Left ventricle myocardium inferior (tissue), 1 donor: ENCODE results near the gene SUCLG2. TPM values are rescaled to one million over a fixed set of nuclear protein-coding genes. Genes with fewer than 3 reads are reported as not detected.

Experiments used
- DNase-seq: peaks from one replicate; pipeline ENCODE4 v3.0.0-alpha.2; 2020
- H3K27ac ChIP-seq: fragments of 200-600 bp; replicated peaks from 2 replicates; pipeline ENCODE4 v1.8.0; 2021
- H3K27me3 ChIP-seq: fragments of 200-600 bp; 2 replicates; pipeline ENCODE4 v1.8.0; 2021; ENCODE audit warnings: low read depth
- H3K36me3 ChIP-seq: fragments of 200-600 bp; 2 replicates; pipeline ENCODE4 v1.8.0; 2021
- H3K4me1 ChIP-seq: fragments of 200-600 bp; 2 replicates; pipeline ENCODE4 v1.8.0; 2021
- H3K4me3 ChIP-seq: fragments of 200-600 bp; 2 replicates; pipeline ENCODE4 v1.8.0; 2021; ENCODE audit warnings: mild to moderate bottlenecking, moderate library complexity
- H3K9me3 ChIP-seq: fragments of 200-600 bp; replicated peaks from 2 replicates; pipeline ENCODE4 v1.8.0; 2021
- intact Hi-C: fragments of 100-400 bp; cut with micrococcal nuclease; formaldehyde crosslinking; loops from one replicate; pipeline ENCODE4 v1.11.0; 2022
- total RNA-seq: library from RNA; stranded (reverse); fragmentation: NEBNext Ultra II Directional; extraction: Animal tissue kit (Norgen Biotek cat#: 25700); gene quantifications from one replicate; pipeline ENCODE4 v1.2.1, GENCODE V29; 2021
- TF ChIP-seq, protein P1 (sequence below): fragments of 200-600 bp; IDR thresholded peaks from 2 replicates; pipeline ENCODE4 v1.8.0; 2021; ENCODE audit warnings: antibody characterized with exemption, mild to moderate bottlenecking, borderline replicate concordance
- donor health status: DM: no; HTN: yes; CAD: no; lungs with severe emphysema.

The SUCLG2 gene
- total RNA-seq, 1 donor from 2014 or later = 100 TPM

DNA sequence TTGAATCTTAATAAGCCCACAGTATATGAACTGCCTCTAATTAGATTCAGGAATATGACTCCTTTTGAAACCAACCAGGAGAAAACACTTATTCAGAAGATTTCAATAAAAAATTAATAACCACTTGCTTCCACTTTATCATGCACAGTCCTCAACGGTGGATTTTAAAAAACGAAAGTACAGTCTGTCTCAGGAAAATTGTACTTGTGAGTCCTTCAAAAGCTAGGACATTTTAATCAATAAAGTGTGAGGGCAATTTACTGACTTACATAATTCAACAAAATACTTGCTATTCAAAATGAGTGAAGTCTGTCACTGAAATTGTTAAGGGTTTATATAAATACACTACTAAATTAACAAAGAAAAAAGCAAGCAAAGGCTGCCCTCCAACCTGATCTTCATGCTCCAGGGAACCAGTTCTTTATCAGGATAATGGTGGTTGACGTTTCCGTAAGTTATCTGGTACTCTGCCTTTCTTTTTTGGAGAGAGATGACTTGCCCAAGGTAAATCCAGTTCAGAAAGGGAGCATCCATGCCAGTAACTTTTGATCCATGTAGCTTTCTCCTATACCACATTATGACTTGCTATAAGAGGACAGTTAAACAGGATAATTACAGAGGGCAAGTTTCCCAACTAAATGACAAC, 17.0 kb downstream of the SUCLG2 start:
- Histone ChIP-seq H3K9me3 (no peaks in the 10 kb centered on the region), H3K27ac (no peak overlapping the region), H3K36me3 (no peaks in the 10 kb centered on the region), H3K4me3 (no peak overlapping the region), H3K27me3 (no peaks in the 10 kb centered on the region), H3K4me1 (peaks cover 31% of the 10 kb centered on the region)
- intact Hi-C loops = no loop called here
- TF ChIP-seq, protein P1, sequence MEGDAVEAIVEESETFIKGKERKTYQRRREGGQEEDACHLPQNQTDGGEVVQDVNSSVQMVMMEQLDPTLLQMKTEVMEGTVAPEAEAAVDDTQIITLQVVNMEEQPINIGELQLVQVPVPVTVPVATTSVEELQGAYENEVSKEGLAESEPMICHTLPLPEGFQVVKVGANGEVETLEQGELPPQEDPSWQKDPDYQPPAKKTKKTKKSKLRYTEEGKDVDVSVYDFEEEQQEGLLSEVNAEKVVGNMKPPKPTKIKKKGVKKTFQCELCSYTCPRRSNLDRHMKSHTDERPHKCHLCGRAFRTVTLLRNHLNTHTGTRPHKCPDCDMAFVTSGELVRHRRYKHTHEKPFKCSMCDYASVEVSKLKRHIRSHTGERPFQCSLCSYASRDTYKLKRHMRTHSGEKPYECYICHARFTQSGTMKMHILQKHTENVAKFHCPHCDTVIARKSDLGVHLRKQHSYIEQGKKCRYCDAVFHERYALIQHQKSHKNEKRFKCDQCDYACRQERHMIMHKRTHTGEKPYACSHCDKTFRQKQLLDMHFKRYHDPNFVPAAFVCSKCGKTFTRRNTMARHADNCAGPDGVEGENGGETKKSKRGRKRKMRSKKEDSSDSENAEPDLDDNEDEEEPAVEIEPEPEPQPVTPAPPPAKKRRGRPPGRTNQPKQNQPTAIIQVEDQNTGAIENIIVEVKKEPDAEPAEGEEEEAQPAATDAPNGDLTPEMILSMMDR = no peak
- no peak for DNase-seq

DNA sequence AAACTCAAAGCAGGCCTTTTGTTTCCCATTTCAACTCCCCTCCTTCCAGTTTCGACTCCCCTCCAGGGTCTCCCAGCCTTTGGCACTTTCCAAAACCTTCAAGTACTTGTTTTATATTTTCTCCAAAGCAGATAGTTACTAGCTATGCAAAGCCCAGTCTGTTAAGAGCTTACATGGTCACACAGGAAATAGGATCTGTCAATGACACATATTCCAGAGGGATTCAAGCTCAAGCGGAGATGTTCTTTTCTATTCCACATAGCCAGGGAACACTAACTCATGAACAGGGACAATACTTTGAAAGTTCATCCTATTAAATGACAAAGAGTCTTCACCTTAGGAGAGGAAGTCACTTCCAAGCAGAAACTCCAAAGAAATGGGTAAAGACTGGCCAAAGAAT, 18.6 kb downstream of the SUCLG2 start:
- H3K9me3 ChIP-seq = no peaks in the 10 kb centered on the region
- no peak for DNase-seq
- H3K27me3 ChIP-seq = no peaks in the 10 kb centered on the region
- peaks cover 27% of the 10 kb centered on the region for H3K4me1 ChIP-seq
- intact Hi-C loops = no loop called here
- no peak overlapping the region for H3K4me3 ChIP-seq
- no peak overlapping the region for H3K27ac ChIP-seq
- no peaks in the 10 kb centered on the region for H3K36me3 ChIP-seq
- TF ChIP-seq, protein P1 = no peak

DNA sequence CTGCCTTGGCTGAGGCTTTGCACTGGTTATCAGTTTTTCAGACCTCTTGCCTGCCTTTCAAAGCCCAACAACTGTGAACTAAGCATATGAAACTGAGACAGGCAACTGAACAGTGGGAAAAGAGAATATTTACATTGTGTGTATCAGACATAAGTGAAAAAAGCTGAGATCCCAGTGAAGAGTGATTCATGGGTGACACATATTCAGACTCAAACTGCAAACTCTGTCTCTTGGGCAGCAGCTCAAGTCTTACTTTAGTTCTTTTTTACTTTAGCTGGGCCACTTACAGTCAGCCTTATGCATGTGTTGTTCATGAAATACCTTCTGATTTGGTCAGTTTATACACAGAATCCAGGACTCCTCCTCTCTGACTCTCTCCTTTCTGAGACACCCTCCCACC, 19.2 kb downstream of the SUCLG2 start:
- TF ChIP-seq, protein P1 = no peak
- H3K27me3 ChIP-seq = no peaks in the 10 kb centered on the region
- no peaks in the 10 kb centered on the region for H3K36me3 ChIP-seq
- no peak for DNase-seq
- H3K27ac ChIP-seq = no peak overlapping the region
- H3K4me3 ChIP-seq = no peak overlapping the region
- H3K9me3 ChIP-seq = no peaks in the 10 kb centered on the region
- intact Hi-C loops = no loop called here
- H3K4me1 ChIP-seq = peaks cover 27% of the 10 kb centered on the region

DNA sequence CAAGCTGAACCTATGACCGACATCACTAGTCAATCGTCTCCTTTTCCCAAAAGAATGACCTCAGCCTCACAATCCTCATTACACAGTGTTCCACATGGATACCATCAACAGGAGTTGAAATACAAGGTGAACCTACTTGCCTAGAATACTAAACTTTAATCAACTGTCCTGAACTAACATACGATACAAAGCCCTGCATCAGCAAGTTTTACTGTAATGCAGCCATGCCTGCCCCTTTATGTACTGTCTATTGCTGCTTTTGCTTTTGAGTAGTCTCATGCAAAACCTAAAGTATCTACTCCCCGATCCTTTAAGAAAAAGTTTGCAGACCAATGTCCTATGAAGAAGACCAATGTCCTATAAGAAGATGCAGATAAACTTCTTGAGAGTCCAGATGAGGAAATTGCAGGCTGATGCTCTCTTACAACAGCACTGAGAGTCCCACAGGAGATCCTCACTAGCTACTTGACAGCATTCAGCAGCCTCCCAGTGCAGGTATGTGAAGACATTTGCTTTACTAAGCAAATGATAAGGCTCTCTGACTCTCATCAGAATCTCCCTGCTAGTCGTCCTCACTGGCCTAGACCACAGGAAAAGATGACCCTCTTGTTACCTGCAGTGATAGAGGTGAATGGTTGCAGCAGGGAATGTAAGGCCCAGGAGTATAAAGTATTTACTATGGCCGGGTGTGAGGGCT, 23.6 kb downstream of the SUCLG2 start:
- no peaks in the 10 kb centered on the region for H3K9me3 ChIP-seq
- no peak overlapping the region for H3K4me3 ChIP-seq
- H3K36me3 ChIP-seq = no peaks in the 10 kb centered on the region
- H3K27ac ChIP-seq = no peak overlapping the region
- DNase-seq = no peak
- peaks cover 13% of the 10 kb centered on the region for H3K4me1 ChIP-seq
- intact Hi-C loops = no loop called here
- TF ChIP-seq, protein P1 = no peak
- H3K27me3 ChIP-seq = no peaks in the 10 kb centered on the region

DNA sequence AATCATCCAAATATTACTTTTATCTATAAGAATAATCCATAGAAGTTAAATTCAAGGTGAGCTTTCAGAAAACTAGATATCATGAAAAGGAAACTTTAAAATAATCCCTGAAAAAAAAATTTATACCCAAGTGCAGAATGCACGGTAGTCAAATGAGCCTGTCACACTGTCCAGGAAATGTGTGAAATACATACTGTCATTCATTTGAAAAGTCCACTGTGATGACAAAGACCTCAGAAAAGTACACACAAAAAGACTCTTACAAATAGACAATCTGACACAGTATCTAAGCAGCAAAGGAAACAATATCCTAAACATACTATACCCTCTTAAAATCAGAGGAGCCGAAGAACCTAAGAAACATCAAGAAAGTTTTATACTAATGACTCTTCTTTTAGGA, 29.7 kb downstream of the SUCLG2 start:
- Histone ChIP-seq H3K9me3 (no peaks in the 10 kb centered on the region), H3K27me3 (no peaks in the 10 kb centered on the region), H3K27ac (no peak overlapping the region), H3K4me3 (no peak overlapping the region), H3K36me3 (peaks cover 13% of the 10 kb centered on the region), H3K4me1 (peaks cover 18% of the 10 kb centered on the region)
- TF ChIP-seq, protein P1 = no peak
- intact Hi-C loops = no loop called here
- DNase-seq = no peak
